ENCODE results near the gene KBTBD13. TPM values are rescaled to one million over a fixed set of nuclear protein-coding genes. Genes with fewer than 3 reads are reported as not detected.
"Not testable (repeated sequence)": the region's sequence is repeated elsewhere in the genome, so short reads cannot be mapped to it uniquely, and the experiment has no call there.

KBTBD13 gene
- total and polyA plus RNA-seq, 12 donors, result 0.84 to 20.5 (median 4.6) TPM

- intact Hi-C loops (cut with DNase I), result no loop called here
- Histone ChIP-seq H3K4me1 (peaks cover 29 to 66% (median 54%) of the 10 kb centered on the region in 9 donors), H3K27ac (peak overlapping the region; percentile 14 to 92 (median 83)), H3K4me3 (no peak overlapping the region), H3K9me3 (no peaks in the 10 kb centered on the region), H3K27me3 (peaks cover 0 to 25% (median 4%) of the 10 kb centered on the region in 7 donors), H3K36me3 (no peaks in the 10 kb centered on the region)
- 12 to 16% methylated on average over 5 of the region's 5 CpGs for WGBS, 2 donors
- TF ChIP-seq, protein P1, sequence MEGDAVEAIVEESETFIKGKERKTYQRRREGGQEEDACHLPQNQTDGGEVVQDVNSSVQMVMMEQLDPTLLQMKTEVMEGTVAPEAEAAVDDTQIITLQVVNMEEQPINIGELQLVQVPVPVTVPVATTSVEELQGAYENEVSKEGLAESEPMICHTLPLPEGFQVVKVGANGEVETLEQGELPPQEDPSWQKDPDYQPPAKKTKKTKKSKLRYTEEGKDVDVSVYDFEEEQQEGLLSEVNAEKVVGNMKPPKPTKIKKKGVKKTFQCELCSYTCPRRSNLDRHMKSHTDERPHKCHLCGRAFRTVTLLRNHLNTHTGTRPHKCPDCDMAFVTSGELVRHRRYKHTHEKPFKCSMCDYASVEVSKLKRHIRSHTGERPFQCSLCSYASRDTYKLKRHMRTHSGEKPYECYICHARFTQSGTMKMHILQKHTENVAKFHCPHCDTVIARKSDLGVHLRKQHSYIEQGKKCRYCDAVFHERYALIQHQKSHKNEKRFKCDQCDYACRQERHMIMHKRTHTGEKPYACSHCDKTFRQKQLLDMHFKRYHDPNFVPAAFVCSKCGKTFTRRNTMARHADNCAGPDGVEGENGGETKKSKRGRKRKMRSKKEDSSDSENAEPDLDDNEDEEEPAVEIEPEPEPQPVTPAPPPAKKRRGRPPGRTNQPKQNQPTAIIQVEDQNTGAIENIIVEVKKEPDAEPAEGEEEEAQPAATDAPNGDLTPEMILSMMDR (IDR thresholded peaks at IDR 0.05), result no peak
- ATAC-seq (peak; percentile 31 to 80 (median 64)), DNase-seq (peak; percentile 73 to 81)
Measured at GRCh38 chr15:65071381-65071811, 5.2 kb upstream of the KBTBD13 start.

DNA sequence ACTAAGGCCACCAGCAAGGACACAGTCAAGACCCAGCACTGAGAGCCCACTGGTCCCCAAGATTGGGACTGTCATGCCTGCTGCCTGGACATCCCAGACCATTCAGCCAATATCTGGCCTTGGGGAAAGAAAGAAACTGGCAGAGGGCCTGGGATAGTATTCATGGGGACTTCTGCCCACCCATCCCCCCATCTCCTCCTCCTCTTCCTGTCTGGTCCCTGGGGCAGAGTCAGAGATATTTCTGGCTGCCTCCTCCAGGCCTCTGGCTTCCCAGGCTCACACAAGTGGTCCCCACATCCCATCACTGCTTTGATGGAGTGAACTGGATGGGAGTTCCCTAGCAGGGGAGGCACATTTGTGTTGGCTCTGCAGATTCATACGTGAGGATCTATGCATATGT lies 4.5 kb upstream of the KBTBD13 start:
- Histone ChIP-seq H3K36me3 (no peaks in the 10 kb centered on the region), H3K27me3 (peaks cover 0 to 25% (median 6%) of the 10 kb centered on the region in 7 donors), H3K9me3 (no peaks in the 10 kb centered on the region), H3K4me3 (no peak overlapping the region), H3K4me1 (peaks cover 28 to 72% (median 58%) of the 10 kb centered on the region in 9 donors), H3K27ac (peak overlapping the region in 9 of 10 donors; percentile 70 to 92 (median 84))
- ATAC-seq (peak; percentile 21 to 58 (median 40)), DNase-seq (peak in 1 of 2 donors; percentile 79)
- intact Hi-C loops (cut with DNase I), result no loop called here
- TF ChIP-seq, protein P1 (IDR thresholded peaks at IDR 0.05), result no peak
- WGBS, 2 donors, result 9 to 37% methylated on average over 1 of the region's 1 CpG

- Histone ChIP-seq H3K36me3 (no peaks in the 10 kb centered on the region), H3K27me3 (peaks cover 0 to 25% (median 4%) of the 10 kb centered on the region in 7 donors), H3K9me3 (no peaks in the 10 kb centered on the region), H3K4me1 (peaks cover 28 to 76% (median 58%) of the 10 kb centered on the region in 9 donors), H3K27ac (peak overlapping the region in 9 of 10 donors; percentile 46 to 92 (median 84)), H3K4me3 (no peak overlapping the region)
- WGBS, 2 donors, result 85 to 95% methylated on average over 3 of the region's 3 CpGs
- intact Hi-C loops (cut with DNase I), result no loop called here
- DNase-seq (no peak), ATAC-seq (no peak)
- TF ChIP-seq, protein P1 (IDR thresholded peaks at IDR 0.05), result no peak
Measured at GRCh38 chr15:65072617-65073016, 3.9 kb upstream of the KBTBD13 start.

DNA sequence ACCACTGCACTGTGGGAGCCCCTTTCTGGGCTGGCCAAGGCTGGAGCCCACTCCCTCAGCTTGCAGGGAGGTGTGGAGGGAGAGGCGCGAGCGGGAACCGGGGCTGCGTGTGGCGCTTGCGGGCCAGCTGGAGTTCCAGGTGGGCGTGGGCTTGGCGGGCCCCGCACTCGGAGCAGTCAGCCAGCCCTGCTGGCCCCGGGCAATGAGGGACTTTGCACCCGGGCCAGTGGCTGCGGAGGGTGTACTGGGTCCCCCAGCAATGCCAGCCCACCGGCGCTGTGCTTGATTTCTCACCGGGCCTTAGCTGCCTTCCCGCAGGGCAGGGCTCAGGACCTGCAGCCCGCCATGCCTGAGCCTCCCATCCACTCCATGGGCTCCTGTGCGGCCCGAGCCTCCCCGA lies 1.6 kb upstream of the KBTBD13 start:
- H3K4me1 ChIP-seq, result peaks cover 19 to 67% (median 44%) of the 10 kb centered on the region in 9 donors
- not testable (repeated sequence) for ATAC-seq

GRCh38 chr15:65075607-65076395 lies 745 bp upstream of the KBTBD13 start:
- not testable (repeated sequence) for DNase-seq, ATAC-seq, H3K9me3 ChIP-seq, H3K36me3 ChIP-seq
- peak overlapping the region; percentile 40 to 88 (median 83) for H3K27ac ChIP-seq
- intact Hi-C loops (cut with DNase I), result loop anchor here in 1 of 10 donors (2.0 kb wide), 1 partner anchor 21 kb away; no protein-coding TSS in a partner anchor
- peaks cover 10 to 67% (median 35%) of the 10 kb centered on the region in 9 donors for H3K4me1 ChIP-seq
- H3K4me3 ChIP-seq, result peak overlapping the region in 5 of 10 donors; percentile 11 to 32 (median 21)
- peaks cover 0 to 23% (median 8%) of the 10 kb centered on the region in 7 donors for H3K27me3 ChIP-seq
- WGBS, 2 donors, result 34 to 52% methylated on average over 12 of the region's 12 CpGs

More for the DNA sequence above, 1.6 kb upstream of the KBTBD13 start:
- intact Hi-C loops (cut with DNase I); H3K4me3 ChIP-seq; H3K9me3 ChIP-seq; H3K36me3 ChIP-seq; DNase-seq: not testable (repeated sequence)
- H3K27ac ChIP-seq, result peak overlapping the region in 1 of 10 donors; percentile 52
- H3K27me3 ChIP-seq, result peaks cover 0 to 23% (median 8%) of the 10 kb centered on the region in 7 donors
- 96 to 98% methylated on average over 15 to 20 of the region's 22 CpGs for WGBS, 2 donors
